Activated CD4-positive, alpha-beta T cell treated with anti-CD3 and anti-CD28 coated beads for 48 hours (primary cell): ENCODE results near the gene POLR2J2.
"Not testable (repeated sequence)": the region's sequence is repeated elsewhere in the genome, so short reads cannot be mapped to it uniquely, and the experiment has no call there.

ENCODE experiments used
- DNase-seq: peaks from one replicate; pipeline ENCODE4 v3.0.0-alpha.2; 2020

Gene POLR2J2

GRCh38 chr7:102671166-102671955, at the start of gene POLR2J2:
Gene POLR2J2, minus strand, starts transcription at chr7:102671663. Its CDS starts 62 bp downstream, at chr7:102671601.
- DNase-seq = not testable (repeated sequence)

GRCh38 chr7:102718491-102718890, 47.0 kb upstream of the POLR2J2 start:
- not testable (repeated sequence) for DNase-seq

- not testable (repeated sequence) for DNase-seq
These were observed 44.3 kb upstream of the POLR2J2 start for GRCh38 chr7:102715718-102716117.

- peak; percentile 42 for DNase-seq
These were observed 43.5 kb upstream of the POLR2J2 start for GRCh38 chr7:102714774-102715522.

- DNase-seq = not testable (repeated sequence)
These were observed 42.2 kb upstream of the POLR2J2 start for GRCh38 chr7:102713691-102714080.

GRCh38 chr7:102713011-102713690, 41.7 kb upstream of the POLR2J2 start:
- peak; percentile 41 for DNase-seq

- not testable (repeated sequence) for DNase-seq
These were observed 27.7 kb upstream of the POLR2J2 start for GRCh38 chr7:102698962-102699750.

- DNase-seq = not testable (repeated sequence)
These were observed 26.4 kb upstream of the POLR2J2 start for GRCh38 chr7:102697642-102698512.

GRCh38 chr7:102696009-102696408, 24.5 kb upstream of the POLR2J2 start:
- DNase-seq = not testable (repeated sequence)

GRCh38 chr7:102695033-102695552, 23.6 kb upstream of the POLR2J2 start:
- DNase-seq = not testable (repeated sequence)

GRCh38 chr7:102694008-102694407, 22.5 kb upstream of the POLR2J2 start:
- DNase-seq = not testable (repeated sequence)

GRCh38 chr7:102690602-102691001, 19.1 kb upstream of the POLR2J2 start:
- DNase-seq = not testable (repeated sequence)

GRCh38 chr7:102689436-102690282, 18.2 kb upstream of the POLR2J2 start:
- peak; percentile 17 for DNase-seq

GRCh38 chr7:102688299-102689036, 17.0 kb upstream of the POLR2J2 start:
- DNase-seq = not testable (repeated sequence)

- DNase-seq = not testable (repeated sequence)
These were observed 11.1 kb upstream of the POLR2J2 start for GRCh38 chr7:102682560-102682959.

GRCh38 chr7:102680780-102681179, 9.3 kb upstream of the POLR2J2 start:
- DNase-seq = not testable (repeated sequence)

- DNase-seq = peak; percentile 29
These were observed 4.1 kb upstream of the POLR2J2 start for GRCh38 chr7:102675545-102675944.

GRCh38 chr7:102673447-102674067, 2.1 kb upstream of the POLR2J2 start:
- not testable (repeated sequence) for DNase-seq

GRCh38 chr7:102671956-102672307, 469 bp upstream of the POLR2J2 start:
- DNase-seq = not testable (repeated sequence)
